ENCODE results near the gene KCNIP4. TPM values are rescaled to one million over a fixed set of nuclear protein-coding genes. Genes with fewer than 3 reads are reported as not detected.

Gene KCNIP4
- total RNA-seq, 1 donor from 2014 or later, result 0.39 TPM

DNA sequence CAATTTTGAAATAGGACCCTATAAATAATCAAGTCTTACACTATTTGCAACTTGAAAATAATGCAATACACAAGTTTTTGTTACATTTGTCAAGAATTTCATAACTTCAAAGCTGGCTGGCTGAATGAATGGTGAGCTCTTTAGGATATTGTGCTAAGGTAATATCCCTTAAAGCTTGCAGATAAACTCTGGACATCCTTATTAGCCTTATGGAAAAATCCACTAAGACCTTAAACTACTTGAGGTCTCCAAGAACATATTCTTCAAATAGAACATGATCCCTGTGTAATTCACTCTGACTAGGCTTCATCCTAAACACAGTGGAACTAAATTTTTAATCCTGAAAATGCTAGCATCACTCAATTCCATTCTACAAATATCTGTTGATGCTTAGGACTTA lies 1049.0 kb downstream of the KCNIP4 start:
- H3K9me3 ChIP-seq (ENCODE audit: low read depth), result no peaks in the 10 kb centered on the region
- no peak overlapping the region for H2AFZ ChIP-seq (replicated peaks)
- no peaks in the 10 kb centered on the region for H3K36me3 Mint-ChIP-seq
- no peak overlapping the region for H3K27ac ChIP-seq
- H4K20me1 ChIP-seq (ENCODE audit: low read depth), result no peaks in the 10 kb centered on the region
- H3K4me3 ChIP-seq, result no peak overlapping the region
- no peak overlapping the region for H3K4me2 ChIP-seq
- no peaks in the 10 kb centered on the region for H3K36me3 ChIP-seq
- H3K9me3 Mint-ChIP-seq, result no peaks in the 10 kb centered on the region
- peaks cover 2% of the 10 kb centered on the region for H3K27me3 Mint-ChIP-seq (ENCODE audit: insufficient read depth, low read depth)
- TF ChIP-seq, protein P1, sequence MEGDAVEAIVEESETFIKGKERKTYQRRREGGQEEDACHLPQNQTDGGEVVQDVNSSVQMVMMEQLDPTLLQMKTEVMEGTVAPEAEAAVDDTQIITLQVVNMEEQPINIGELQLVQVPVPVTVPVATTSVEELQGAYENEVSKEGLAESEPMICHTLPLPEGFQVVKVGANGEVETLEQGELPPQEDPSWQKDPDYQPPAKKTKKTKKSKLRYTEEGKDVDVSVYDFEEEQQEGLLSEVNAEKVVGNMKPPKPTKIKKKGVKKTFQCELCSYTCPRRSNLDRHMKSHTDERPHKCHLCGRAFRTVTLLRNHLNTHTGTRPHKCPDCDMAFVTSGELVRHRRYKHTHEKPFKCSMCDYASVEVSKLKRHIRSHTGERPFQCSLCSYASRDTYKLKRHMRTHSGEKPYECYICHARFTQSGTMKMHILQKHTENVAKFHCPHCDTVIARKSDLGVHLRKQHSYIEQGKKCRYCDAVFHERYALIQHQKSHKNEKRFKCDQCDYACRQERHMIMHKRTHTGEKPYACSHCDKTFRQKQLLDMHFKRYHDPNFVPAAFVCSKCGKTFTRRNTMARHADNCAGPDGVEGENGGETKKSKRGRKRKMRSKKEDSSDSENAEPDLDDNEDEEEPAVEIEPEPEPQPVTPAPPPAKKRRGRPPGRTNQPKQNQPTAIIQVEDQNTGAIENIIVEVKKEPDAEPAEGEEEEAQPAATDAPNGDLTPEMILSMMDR (IDR thresholded peaks at IDR 0.05), result no peak
- TF ChIP-seq EZH2 (IDR thresholded peaks at IDR 0.05) (no peak), EZH2phosphoT487 (IDR thresholded peaks at IDR 0.05) (no peak)
- no peaks in the 10 kb centered on the region for H3K27me3 ChIP-seq
- H3K4me1 ChIP-seq, result no peaks in the 10 kb centered on the region
- no peaks in the 10 kb centered on the region for H3K4me1 Mint-ChIP-seq
- H3K9ac ChIP-seq, result no peak overlapping the region
- no peaks in the 10 kb centered on the region for H3F3A ChIP-seq (ENCODE audit: low read depth)
- no peak overlapping the region for H3K27ac Mint-ChIP-seq
- H3K79me2 ChIP-seq (ENCODE audit: low read depth), result no peaks in the 10 kb centered on the region
- H3K4me3 Mint-ChIP-seq, result no peak overlapping the region
- DNase-seq (ENCODE audit: low spot score), result no peak

DNA sequence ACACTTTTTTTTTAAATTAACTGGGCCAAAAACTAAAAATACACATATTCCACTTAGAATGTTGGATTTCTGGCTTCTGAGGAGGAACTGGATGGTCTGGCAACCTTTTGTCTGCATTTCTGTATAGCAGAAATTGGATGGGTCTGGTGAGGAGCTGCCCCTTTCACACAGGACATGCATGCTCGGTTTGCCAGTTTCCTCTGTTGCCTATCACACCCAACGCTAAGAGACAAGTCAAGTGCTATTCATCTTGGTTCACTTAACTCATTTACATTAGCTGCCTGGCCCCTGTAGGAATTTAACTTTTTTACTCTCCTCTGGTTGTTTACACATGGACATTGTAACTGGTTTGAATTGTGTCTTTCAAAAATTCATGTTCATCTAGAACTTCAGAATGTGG lies 1052.6 kb downstream of the KCNIP4 start:
- H3K4me2 ChIP-seq, result no peak overlapping the region
- H3K36me3 Mint-ChIP-seq, result no peaks in the 10 kb centered on the region
- no peaks in the 10 kb centered on the region for H3K36me3 ChIP-seq
- no peak overlapping the region for H3K9ac ChIP-seq
- no peak for DNase-seq (ENCODE audit: low spot score)
- H3K27me3 ChIP-seq, result no peaks in the 10 kb centered on the region
- H3K9me3 ChIP-seq (ENCODE audit: low read depth), result no peaks in the 10 kb centered on the region
- TF ChIP-seq, protein P1 (IDR thresholded peaks at IDR 0.05), result no peak
- no peak for TF ChIP-seq EZH2 (IDR thresholded peaks at IDR 0.05)
- no peak for TF ChIP-seq EZH2phosphoT487 (IDR thresholded peaks at IDR 0.05)
- H2AFZ ChIP-seq (replicated peaks), result no peak overlapping the region
- H3K9me3 Mint-ChIP-seq, result no peaks in the 10 kb centered on the region
- no peaks in the 10 kb centered on the region for H4K20me1 ChIP-seq (ENCODE audit: low read depth)
- no peak overlapping the region for H3K27ac ChIP-seq
- H3K27ac Mint-ChIP-seq, result no peak overlapping the region
- no peaks in the 10 kb centered on the region for H3K4me1 ChIP-seq
- H3F3A ChIP-seq (ENCODE audit: low read depth), result no peaks in the 10 kb centered on the region
- no peak overlapping the region for H3K4me3 Mint-ChIP-seq
- no peaks in the 10 kb centered on the region for H3K4me1 Mint-ChIP-seq
- no peaks in the 10 kb centered on the region for H3K79me2 ChIP-seq (ENCODE audit: low read depth)
- no peak overlapping the region for H3K4me3 ChIP-seq
- H3K27me3 Mint-ChIP-seq (ENCODE audit: insufficient read depth, low read depth), result no peaks in the 10 kb centered on the region

DNA sequence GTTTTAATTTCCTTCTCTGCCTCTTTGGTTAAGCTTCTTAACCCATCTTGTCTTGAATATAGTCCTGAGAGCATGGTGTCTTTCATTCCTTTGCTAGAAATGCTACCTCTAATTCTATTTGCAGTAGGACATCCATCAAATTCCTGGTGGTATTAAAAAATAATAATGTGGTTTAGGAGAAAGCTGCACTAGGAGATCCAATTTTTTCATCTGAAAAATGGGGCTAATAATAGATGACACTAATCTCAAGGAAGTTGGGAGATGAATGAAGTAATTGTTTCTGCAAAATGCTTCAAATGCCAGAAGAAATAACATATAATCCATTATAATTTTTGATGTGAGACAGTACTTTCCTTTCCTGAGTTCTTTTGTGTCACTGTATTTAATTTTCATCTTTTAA lies 1053.4 kb downstream of the KCNIP4 start:
- Mint-ChIP-seq H3K27ac (no peak overlapping the region), H3K4me1 (no peaks in the 10 kb centered on the region), H3K9me3 (no peaks in the 10 kb centered on the region), H3K36me3 (no peaks in the 10 kb centered on the region), H3K4me3 (no peak overlapping the region), H3K27me3 (ENCODE audit: insufficient read depth, low read depth) (no peaks in the 10 kb centered on the region)
- H3K9me3 ChIP-seq (ENCODE audit: low read depth), result no peaks in the 10 kb centered on the region
- H3K27me3 ChIP-seq, result no peaks in the 10 kb centered on the region
- H3K9ac ChIP-seq, result no peak overlapping the region
- H3K4me1 ChIP-seq, result no peaks in the 10 kb centered on the region
- no peaks in the 10 kb centered on the region for H3F3A ChIP-seq (ENCODE audit: low read depth)
- no peak overlapping the region for H2AFZ ChIP-seq (replicated peaks)
- no peak for TF ChIP-seq EZH2phosphoT487 (IDR thresholded peaks at IDR 0.05)
- TF ChIP-seq EZH2 (IDR thresholded peaks at IDR 0.05), result no peak
- TF ChIP-seq, protein P1 (IDR thresholded peaks at IDR 0.05), result no peak
- no peak overlapping the region for H3K27ac ChIP-seq
- no peak overlapping the region for H3K4me3 ChIP-seq
- no peaks in the 10 kb centered on the region for H3K36me3 ChIP-seq
- H3K4me2 ChIP-seq, result no peak overlapping the region
- H4K20me1 ChIP-seq (ENCODE audit: low read depth), result no peaks in the 10 kb centered on the region
- no peaks in the 10 kb centered on the region for H3K79me2 ChIP-seq (ENCODE audit: low read depth)
- DNase-seq (ENCODE audit: low spot score), result no peak
